Trophoblast cell (in vitro differentiated cells and primary cell): ENCODE results near the gene UST.
A peak's percentile ranks its signal among the peaks of the same experiment; 100 is the strongest.

Experiments used
- DNase-seq, 2 donors: peaks; one replicate each; pipeline ENCODE4 v3.0.0-alpha.2; 2016
- H2AFZ ChIP-seq: 2 replicates; pipeline ENCODE4 v1.6.1; 2013; ENCODE audit warnings: low read length, moderate library complexity, mild to moderate bottlenecking; ENCODE audit not compliant: insufficient read depth, poor library complexity
- H2AK5ac ChIP-seq: 2 replicates; pipeline ENCODE4 v1.6.1; 2013; ENCODE audit warnings: mild to moderate bottlenecking, low read length
- H2BK120ac ChIP-seq: 2 replicates; pipeline ENCODE4 v1.6.1; 2013; ENCODE audit warnings: low read length, mild to moderate bottlenecking, moderate library complexity; ENCODE audit not compliant: insufficient read depth, poor library complexity
- H2BK12ac ChIP-seq: 2 replicates; pipeline ENCODE4 v1.6.1; 2013; ENCODE audit warnings: mild to moderate bottlenecking, low read length, moderate library complexity
- H2BK5ac ChIP-seq: 2 replicates; pipeline ENCODE4 v1.6.1; 2013; ENCODE audit warnings: low read length, low read depth, moderate library complexity, mild to moderate bottlenecking; ENCODE audit not compliant: poor library complexity
- H3K14ac ChIP-seq: 2 replicates; pipeline ENCODE4 v1.6.1; 2013; ENCODE audit warnings: mild to moderate bottlenecking, low read length
- H3K18ac ChIP-seq: 2 replicates; pipeline ENCODE4 v1.6.1; 2013; ENCODE audit warnings: mild to moderate bottlenecking, low read length
- H3K23ac ChIP-seq: 2 replicates; pipeline ENCODE4 v1.6.1; 2013; ENCODE audit warnings: low read length
- H3K27ac ChIP-seq: 2 replicates; pipeline ENCODE4 v1.5.1; 2013; ENCODE audit warnings: low read depth, mild to moderate bottlenecking, inconsistent platforms, low read length, moderate library complexity
- H3K27me3 ChIP-seq: 2 replicates; pipeline ENCODE4 v1.6.1; 2013; ENCODE audit warnings: inconsistent platforms, mild to moderate bottlenecking, low read length, moderate library complexity; ENCODE audit not compliant: insufficient read depth
- H3K36me3 ChIP-seq, 2 experiments: 1 replicate in 1 of 2; 2 replicates in 1 of 2; pipeline ENCODE4 v1.6.1; 2013; ENCODE audit warnings: low read length in 2 of 2, mild to moderate bottlenecking in 2 of 2, moderate library complexity in 1 of 2; ENCODE audit not compliant: insufficient read depth in 2 of 2, control insufficient read depth in 1 of 2
- H3K4ac ChIP-seq: 2 replicates; pipeline ENCODE4 v1.6.1; 2013; ENCODE audit warnings: low read depth, mild to moderate bottlenecking, low read length, moderate library complexity
- H3K4me1 ChIP-seq, 2 experiments: 1 replicate in 1 of 2; 2 replicates in 1 of 2; pipeline ENCODE4 v1.6.1; 2013; ENCODE audit warnings: low read length in 2 of 2, mild to moderate bottlenecking in 2 of 2, moderate library complexity in 1 of 2; ENCODE audit not compliant: insufficient read depth in 2 of 2, control insufficient read depth in 1 of 2
- H3K4me2 ChIP-seq: 2 replicates; pipeline ENCODE4 v1.6.1; 2013; ENCODE audit warnings: inconsistent platforms, mild to moderate bottlenecking, low read length, moderate library complexity
- H3K4me3 ChIP-seq: 2 replicates; pipeline ENCODE4 v1.5.1; 2013; ENCODE audit warnings: mild to moderate bottlenecking, low read depth, low read length, inconsistent platforms
- H3K79me1 ChIP-seq: one replicate; pipeline ENCODE4 v1.6.1; 2013; ENCODE audit warnings: low read length
- H3K79me2 ChIP-seq: 2 replicates; pipeline ENCODE4 v1.6.1; 2013; ENCODE audit warnings: low read length, mild to moderate bottlenecking; ENCODE audit not compliant: control insufficient read depth, insufficient read depth, poor library complexity
- H3K9ac ChIP-seq: 2 replicates; pipeline ENCODE4 v1.6.1; 2013; ENCODE audit warnings: mild to moderate bottlenecking, low read length
- H3K9me3 ChIP-seq: 2 replicates; pipeline ENCODE4 v1.6.1; 2013; ENCODE audit warnings: low read depth, mild to moderate bottlenecking, control low read depth, inconsistent platforms, low read length; ENCODE audit not compliant: insufficient read depth
- H4K12ac ChIP-seq: 2 replicates; pipeline ENCODE4 v1.6.1; 2013; ENCODE audit warnings: low read depth, mild to moderate bottlenecking, low read length, moderate library complexity
- H4K8ac ChIP-seq: 2 replicates; pipeline ENCODE4 v1.6.1; 2013; ENCODE audit warnings: low read depth, mild to moderate bottlenecking, low read length, moderate library complexity
- H4K91ac ChIP-seq: one replicate; pipeline ENCODE4 v1.6.1; 2013; ENCODE audit warnings: low read depth, mild to moderate bottlenecking, low read length, moderate library complexity
- WGBS: extraction: QIAGEN DNeasy Blood & Tissue Kit; methylation state at CpG from one replicate; pipeline ENCODE4 v1.1.7; 2013; ENCODE audit warnings: missing lambda C conversion rate; ENCODE audit not compliant: insufficient read length, insufficient coverage; ENCODE audit errors: extremely low coverage; 5-methylcytosine and 5-hydroxymethylcytosine counted together

The UST gene

GRCh38 chr6:149041953-149042352 lies 295.1 kb downstream of the UST start:
- DNase-seq = no peak
- H3K23ac ChIP-seq = no peak overlapping the region
- peaks cover 5 to 6% of the 10 kb centered on the region in 2 experiments for H3K4me1 ChIP-seq
- no peak overlapping the region for H3K18ac ChIP-seq
- H3K27ac ChIP-seq = no peak overlapping the region
- no peak overlapping the region for H2AFZ ChIP-seq
- no peak overlapping the region for H4K8ac ChIP-seq
- H3K36me3 ChIP-seq = no peaks in the 10 kb centered on the region
- peaks cover 2% of the 10 kb centered on the region for H3K9me3 ChIP-seq
- H2BK120ac ChIP-seq = no peak overlapping the region
- no peak overlapping the region for H3K4me3 ChIP-seq
- no peaks in the 10 kb centered on the region for H3K27me3 ChIP-seq
- no CpG with 5 or more reads among the region's 2 CpGs for WGBS
- H3K9ac ChIP-seq = no peak overlapping the region
- no peak overlapping the region for H3K4ac ChIP-seq
- H4K12ac ChIP-seq = no peak overlapping the region
- no peaks in the 10 kb centered on the region for H3K79me2 ChIP-seq
- no peak overlapping the region for H3K14ac ChIP-seq
- no peak overlapping the region for H2BK5ac ChIP-seq
- H3K4me2 ChIP-seq = no peak overlapping the region
- H2AK5ac ChIP-seq = no peak overlapping the region
- H3K79me1 ChIP-seq = peaks cover 11% of the 10 kb centered on the region
- H4K91ac ChIP-seq = no peak overlapping the region
- no peak overlapping the region for H2BK12ac ChIP-seq

GRCh38 chr6:149043476-149044130 lies 296.8 kb downstream of the UST start:
- no peak overlapping the region for H3K23ac ChIP-seq
- no peak overlapping the region for H2BK5ac ChIP-seq
- no peak overlapping the region for H3K4ac ChIP-seq
- peak; percentile 66 to 67 for DNase-seq
- H3K36me3 ChIP-seq = no peaks in the 10 kb centered on the region
- no peak overlapping the region for H2BK12ac ChIP-seq
- H3K9ac ChIP-seq = no peak overlapping the region
- no peak overlapping the region for H3K27ac ChIP-seq
- no peak overlapping the region for H2AK5ac ChIP-seq
- no peak overlapping the region for H4K12ac ChIP-seq
- H3K4me2 ChIP-seq = no peak overlapping the region
- no peaks in the 10 kb centered on the region for H3K79me1 ChIP-seq
- no peak overlapping the region for H2AFZ ChIP-seq
- no peak overlapping the region for H4K8ac ChIP-seq
- no peaks in the 10 kb centered on the region for H3K79me2 ChIP-seq
- H3K4me1 ChIP-seq = no peaks in the 10 kb centered on the region
- WGBS = no CpG with 5 or more reads among the region's 10 CpGs
- peaks cover 2% of the 10 kb centered on the region for H3K9me3 ChIP-seq
- H2BK120ac ChIP-seq = no peak overlapping the region
- H3K27me3 ChIP-seq = no peaks in the 10 kb centered on the region
- H3K4me3 ChIP-seq = no peak overlapping the region
- H3K14ac ChIP-seq = no peak overlapping the region
- H4K91ac ChIP-seq = no peak overlapping the region
- H3K18ac ChIP-seq = no peak overlapping the region

- H4K12ac ChIP-seq = no peak overlapping the region
- no peaks in the 10 kb centered on the region for H3K79me1 ChIP-seq
- no peak overlapping the region for H2BK120ac ChIP-seq
- H3K4me1 ChIP-seq = no peaks in the 10 kb centered on the region
- no peak overlapping the region for H3K27ac ChIP-seq
- no peak overlapping the region for H2AK5ac ChIP-seq
- no peak overlapping the region for H2BK12ac ChIP-seq
- WGBS = no CpG with 5 or more reads among the region's 8 CpGs
- no peak overlapping the region for H3K4me2 ChIP-seq
- peaks cover 2% of the 10 kb centered on the region for H3K9me3 ChIP-seq
- no peak overlapping the region for H2BK5ac ChIP-seq
- H3K9ac ChIP-seq = no peak overlapping the region
- no peak overlapping the region for H3K18ac ChIP-seq
- H3K27me3 ChIP-seq = no peaks in the 10 kb centered on the region
- DNase-seq = no peak
- H3K4ac ChIP-seq = no peak overlapping the region
- H3K36me3 ChIP-seq = no peaks in the 10 kb centered on the region
- H2AFZ ChIP-seq = no peak overlapping the region
- no peak overlapping the region for H3K4me3 ChIP-seq
- H4K8ac ChIP-seq = no peak overlapping the region
- H4K91ac ChIP-seq = no peak overlapping the region
- H3K14ac ChIP-seq = no peak overlapping the region
- H3K79me2 ChIP-seq = no peaks in the 10 kb centered on the region
- H3K23ac ChIP-seq = no peak overlapping the region
Observed at GRCh38 chr6:149044528-149044927, 297.7 kb downstream of the UST start.

GRCh38 chr6:149045404-149045803 lies 298.6 kb downstream of the UST start:
- no peak overlapping the region for H3K4me3 ChIP-seq
- H2BK12ac ChIP-seq = no peak overlapping the region
- H3K27ac ChIP-seq = no peak overlapping the region
- H3K18ac ChIP-seq = no peak overlapping the region
- H4K8ac ChIP-seq = no peak overlapping the region
- no peaks in the 10 kb centered on the region for H3K36me3 ChIP-seq
- H3K27me3 ChIP-seq = no peaks in the 10 kb centered on the region
- no peak overlapping the region for H2BK5ac ChIP-seq
- no peak overlapping the region for H3K4me2 ChIP-seq
- no peaks in the 10 kb centered on the region for H3K79me2 ChIP-seq
- H4K91ac ChIP-seq = no peak overlapping the region
- H2AK5ac ChIP-seq = no peak overlapping the region
- no peak overlapping the region for H2AFZ ChIP-seq
- no peak overlapping the region for H3K9ac ChIP-seq
- WGBS = no CpG with 5 or more reads among the region's 2 CpGs
- H3K4ac ChIP-seq = no peak overlapping the region
- DNase-seq = no peak
- H4K12ac ChIP-seq = no peak overlapping the region
- no peak overlapping the region for H2BK120ac ChIP-seq
- H3K4me1 ChIP-seq = no peaks in the 10 kb centered on the region
- H3K23ac ChIP-seq = no peak overlapping the region
- H3K9me3 ChIP-seq = peaks cover 2% of the 10 kb centered on the region
- no peaks in the 10 kb centered on the region for H3K79me1 ChIP-seq
- no peak overlapping the region for H3K14ac ChIP-seq
